Activated naive CD8-positive, alpha-beta T cell treated with anti-CD3 and anti-CD28 coated beads, Interleukin-2, amount 50 U/mL, for 24 hours (primary cell): ENCODE results near the gene FAM181A.

Experiments
- ATAC-seq: fragments of 150-1000 bp; cut with Tn5 transposase; one replicate; pipeline ENCODE4 v1.10.0; 2021
- DNase-seq: peaks from one replicate; pipeline ENCODE4 v3.0.0; 2021
- H3K27ac Mint-ChIP-seq: one replicate; pipeline ENCODE4 v1.8.0; 2021; ENCODE audit warnings: mild to moderate bottlenecking, mixed read lengths
- H3K27me3 Mint-ChIP-seq: one replicate; pipeline ENCODE4 v1.8.0; 2021; ENCODE audit warnings: mixed read lengths
- H3K36me3 Mint-ChIP-seq: one replicate; pipeline ENCODE4 v1.8.0; 2021; ENCODE audit warnings: low read depth, mixed read lengths
- H3K4me1 Mint-ChIP-seq: one replicate; pipeline ENCODE4 v1.8.0; 2021; ENCODE audit warnings: mixed read lengths
- H3K4me3 Mint-ChIP-seq: one replicate; pipeline ENCODE4 v1.8.0; 2021; ENCODE audit warnings: mild to moderate bottlenecking, moderate library complexity, mixed read lengths
- H3K9me3 Mint-ChIP-seq: one replicate; pipeline ENCODE4 v1.8.0; 2021; ENCODE audit warnings: mixed read lengths

The FAM181A gene

GRCh38 chr14:93915800-93916199 is 11.3 kb upstream of the FAM181A start:
- Mint-ChIP-seq H3K36me3 (no peaks in the 10 kb centered on the region), H3K4me3 (no peak overlapping the region), H3K4me1 (no peaks in the 10 kb centered on the region), H3K27ac (no peak overlapping the region), H3K9me3 (no peaks in the 10 kb centered on the region), H3K27me3 (peaks cover 6% of the 10 kb centered on the region)
- ATAC-seq (no peak), DNase-seq (no peak)

- H3K27ac Mint-ChIP-seq: no peak overlapping the region
Measured at GRCh38 chr14:93916498-93916897, 10.6 kb upstream of the FAM181A start.

GRCh38 chr14:93917141-93917540 is 10.0 kb upstream of the FAM181A start:
- Mint-ChIP-seq H3K9me3 (no peaks in the 10 kb centered on the region), H3K4me3 (no peak overlapping the region), H3K27ac (no peak overlapping the region), H3K4me1 (no peaks in the 10 kb centered on the region), H3K27me3 (peaks cover 6% of the 10 kb centered on the region), H3K36me3 (no peaks in the 10 kb centered on the region)
- no peak for DNase-seq
- no peak for ATAC-seq

More at GRCh38 chr14:93916498-93916897, 10.6 kb upstream of the FAM181A start:
- Mint-ChIP-seq H3K36me3 (no peaks in the 10 kb centered on the region), H3K9me3 (no peaks in the 10 kb centered on the region), H3K4me1 (no peaks in the 10 kb centered on the region), H3K27me3 (peaks cover 6% of the 10 kb centered on the region), H3K4me3 (no peak overlapping the region)
- DNase-seq (no peak), ATAC-seq (no peak)

- no peaks in the 10 kb centered on the region for H3K27me3 Mint-ChIP-seq
- H3K27ac Mint-ChIP-seq: no peak overlapping the region
- H3K36me3 Mint-ChIP-seq: no peaks in the 10 kb centered on the region
- no peaks in the 10 kb centered on the region for H3K9me3 Mint-ChIP-seq
- DNase-seq: no peak
- ATAC-seq: no peak
- H3K4me1 Mint-ChIP-seq: no peaks in the 10 kb centered on the region
- H3K4me3 Mint-ChIP-seq: no peak overlapping the region
Measured at GRCh38 chr14:93921001-93921806, 5.9 kb upstream of the FAM181A start.

GRCh38 chr14:93923626-93924025 is 3.5 kb upstream of the FAM181A start:
- no peak overlapping the region for H3K27ac Mint-ChIP-seq
- no peak overlapping the region for H3K4me3 Mint-ChIP-seq
- ATAC-seq: no peak
- H3K36me3 Mint-ChIP-seq: no peaks in the 10 kb centered on the region
- no peaks in the 10 kb centered on the region for H3K4me1 Mint-ChIP-seq
- H3K27me3 Mint-ChIP-seq: no peaks in the 10 kb centered on the region
- H3K9me3 Mint-ChIP-seq: no peaks in the 10 kb centered on the region
- no peak for DNase-seq

- DNase-seq (no peak), ATAC-seq (no peak)
- Mint-ChIP-seq H3K27me3 (no peaks in the 10 kb centered on the region), H3K4me3 (no peak overlapping the region), H3K36me3 (no peaks in the 10 kb centered on the region), H3K27ac (no peak overlapping the region), H3K4me1 (no peaks in the 10 kb centered on the region), H3K9me3 (no peaks in the 10 kb centered on the region)
Measured at GRCh38 chr14:93924592-93925355, 2.4 kb upstream of the FAM181A start.

GRCh38 chr14:93925374-93925895 is 1.7 kb upstream of the FAM181A start:
- H3K36me3 Mint-ChIP-seq: no peaks in the 10 kb centered on the region

GRCh38 chr14:93926245-93926872 is 785 bp upstream of the FAM181A start:
- no peaks in the 10 kb centered on the region for H3K9me3 Mint-ChIP-seq
- DNase-seq (no peak), ATAC-seq (no peak)
- no peak overlapping the region for H3K4me3 Mint-ChIP-seq
- H3K27me3 Mint-ChIP-seq: no peaks in the 10 kb centered on the region
- H3K27ac Mint-ChIP-seq: no peak overlapping the region
- no peaks in the 10 kb centered on the region for H3K36me3 Mint-ChIP-seq
- no peaks in the 10 kb centered on the region for H3K4me1 Mint-ChIP-seq

More at GRCh38 chr14:93925374-93925895, 1.7 kb upstream of the FAM181A start:
- no peak for ATAC-seq
- no peak for DNase-seq
- no peaks in the 10 kb centered on the region for H3K4me1 Mint-ChIP-seq
- no peaks in the 10 kb centered on the region for H3K27me3 Mint-ChIP-seq
- H3K27ac Mint-ChIP-seq: no peak overlapping the region
- no peak overlapping the region for H3K4me3 Mint-ChIP-seq
- no peaks in the 10 kb centered on the region for H3K9me3 Mint-ChIP-seq

- H3K4me3 Mint-ChIP-seq: no peak overlapping the region
- H3K9me3 Mint-ChIP-seq: no peaks in the 10 kb centered on the region
- no peaks in the 10 kb centered on the region for H3K27me3 Mint-ChIP-seq
- no peak overlapping the region for H3K27ac Mint-ChIP-seq
- ATAC-seq (no peak), DNase-seq (no peak)
- no peaks in the 10 kb centered on the region for H3K4me1 Mint-ChIP-seq
- H3K36me3 Mint-ChIP-seq: no peaks in the 10 kb centered on the region
Measured at GRCh38 chr14:93927800-93928145, 629 bp downstream of the FAM181A start.

GRCh38 chr14:93928184-93929047 is 1.3 kb downstream of the FAM181A start:
- no peak for DNase-seq
- Mint-ChIP-seq H3K27ac (no peak overlapping the region), H3K4me3 (no peak overlapping the region), H3K4me1 (no peaks in the 10 kb centered on the region), H3K36me3 (no peaks in the 10 kb centered on the region), H3K27me3 (no peaks in the 10 kb centered on the region), H3K9me3 (no peaks in the 10 kb centered on the region)
- no peak for ATAC-seq

GRCh38 chr14:93929048-93929535 is 1.9 kb downstream of the FAM181A start:
- DNase-seq (no peak), ATAC-seq (no peak)
- no peak overlapping the region for H3K4me3 Mint-ChIP-seq
- H3K4me1 Mint-ChIP-seq: no peaks in the 10 kb centered on the region
- no peaks in the 10 kb centered on the region for H3K27me3 Mint-ChIP-seq
- H3K27ac Mint-ChIP-seq: no peak overlapping the region
- H3K9me3 Mint-ChIP-seq: no peaks in the 10 kb centered on the region
- H3K36me3 Mint-ChIP-seq: no peaks in the 10 kb centered on the region

- no peak overlapping the region for H3K4me3 Mint-ChIP-seq
- ATAC-seq: no peak
- H3K27me3 Mint-ChIP-seq: no peaks in the 10 kb centered on the region
- DNase-seq: no peak
- H3K4me1 Mint-ChIP-seq: no peaks in the 10 kb centered on the region
- H3K36me3 Mint-ChIP-seq: no peaks in the 10 kb centered on the region
- H3K27ac Mint-ChIP-seq: no peak overlapping the region
- H3K9me3 Mint-ChIP-seq: no peaks in the 10 kb centered on the region
Measured at GRCh38 chr14:93929657-93930056, 2.5 kb downstream of the FAM181A start.

GRCh38 chr14:93930296-93930988 is 3.3 kb downstream of the FAM181A start:
- Mint-ChIP-seq H3K9me3 (no peaks in the 10 kb centered on the region), H3K27ac (no peak overlapping the region), H3K27me3 (no peaks in the 10 kb centered on the region), H3K4me3 (no peak overlapping the region), H3K4me1 (no peaks in the 10 kb centered on the region), H3K36me3 (no peaks in the 10 kb centered on the region)
- ATAC-seq (no peak), DNase-seq (no peak)

GRCh38 chr14:93930989-93931307 is 3.8 kb downstream of the FAM181A start:
- H3K4me3 Mint-ChIP-seq: no peak overlapping the region
- H3K9me3 Mint-ChIP-seq: no peaks in the 10 kb centered on the region
- H3K4me1 Mint-ChIP-seq: no peaks in the 10 kb centered on the region
- no peaks in the 10 kb centered on the region for H3K36me3 Mint-ChIP-seq
- ATAC-seq: no peak
- H3K27ac Mint-ChIP-seq: no peak overlapping the region
- DNase-seq: no peak
- no peaks in the 10 kb centered on the region for H3K27me3 Mint-ChIP-seq
